SK-N-MC (cell line): Measurements from ENCODE around the gene SEC23A.
"Not testable (repeated sequence)": the region's sequence is repeated elsewhere in the genome, so short reads cannot be mapped to it uniquely, and the experiment has no call there.

Experiments used
- DNase-seq: peaks from one replicate; pipeline ENCODE4 v3.0.0-alpha.2; 2011; ENCODE audit warnings: low read depth, low spot score
- H3K27ac ChIP-seq: fragments of 200-600 bp; sonication (generic); 2 replicates; pipeline ENCODE4 v1.5.1; 2016; ENCODE audit warnings: mixed run types
- H3K36me3 ChIP-seq: fragments of 200-600 bp; sonication (generic); 2 replicates; pipeline ENCODE4 v1.6.1; 2017; ENCODE audit warnings: antibody characterized with exemption, low read length, mixed read lengths; ENCODE audit not compliant: insufficient read depth
- H3K4me3 ChIP-seq: fragments of 200-600 bp; sonication (generic); 2 replicates; pipeline ENCODE4 v1.5.1; 2016
- H3K9ac ChIP-seq: fragments of 200-600 bp; sonication (generic); 2 replicates; pipeline ENCODE4 v1.8.0; 2017; ENCODE audit warnings: mixed run types, mixed read lengths; ENCODE audit not compliant: insufficient read length
- H3K9me3 ChIP-seq: fragments of 200-600 bp; sonication (generic); 2 replicates; pipeline ENCODE4 v1.6.1; 2017; ENCODE audit warnings: low read depth, mild to moderate bottlenecking, antibody characterized with exemption, low read length, moderate library complexity, mixed read lengths
- EZH2 ChIP-seq: fragments of 200-600 bp; sonication (generic); IDR thresholded peaks from one replicate; pipeline ENCODE4 v1.6.1; 2017; ENCODE audit warnings: antibody characterized with exemption
- FOXP2 ChIP-seq: optimal IDR thresholded peaks from 2 replicates; pipeline ENCODE3; 2011; ENCODE audit warnings: mild to moderate bottlenecking, moderate library complexity; ENCODE audit not compliant: insufficient read depth; ENCODE audit errors: extremely low read length, control extremely low read depth
- POLR2AphosphoS5 ChIP-seq: IDR thresholded peaks from 2 replicates; pipeline ENCODE4 v1.6.1; 2012; ENCODE audit warnings: mild to moderate bottlenecking, low read depth, low read length, borderline replicate concordance

Gene SEC23A

GRCh38 chr14:39015360-39015961 is 87.6 kb downstream of the SEC23A start:
- Histone ChIP-seq H3K36me3 (no peaks in the 10 kb centered on the region), H3K9me3 (no peaks in the 10 kb centered on the region), H3K4me3 (no peak overlapping the region), H3K27ac (no peak overlapping the region), H3K9ac (no peak overlapping the region)
- TF ChIP-seq EZH2 (no peak), FOXP2 (no peak), POLR2AphosphoS5 (no peak)
- peak; percentile 35 for DNase-seq

- no peak for TF ChIP-seq FOXP2
- no peak for TF ChIP-seq POLR2AphosphoS5
- TF ChIP-seq EZH2, result no peak
- Histone ChIP-seq H3K27ac (no peak overlapping the region), H3K9me3 (no peaks in the 10 kb centered on the region)
Observed at GRCh38 chr14:39014460-39014859, 88.6 kb downstream of the SEC23A start.

GRCh38 chr14:39008965-39009364 is 94.1 kb downstream of the SEC23A start:
- H3K4me3 ChIP-seq, result not testable (repeated sequence)

More at GRCh38 chr14:39014460-39014859, 88.6 kb downstream of the SEC23A start:
- DNase-seq, result no peak
- Histone ChIP-seq H3K4me3 (no peak overlapping the region), H3K36me3 (no peaks in the 10 kb centered on the region), H3K9ac (no peak overlapping the region)

GRCh38 chr14:39006721-39007410 is 96.2 kb downstream of the SEC23A start:
- TF ChIP-seq FOXP2 (no peak), EZH2 (no peak), POLR2AphosphoS5 (no peak)
- Histone ChIP-seq H3K36me3 (no peaks in the 10 kb centered on the region), H3K27ac (no peak overlapping the region)

More at GRCh38 chr14:39008965-39009364, 94.1 kb downstream of the SEC23A start:
- not testable (repeated sequence) for H3K9ac ChIP-seq, H3K9me3 ChIP-seq, DNase-seq, H3K27ac ChIP-seq, H3K36me3 ChIP-seq

GRCh38 chr14:39005044-39005880 is 97.8 kb downstream of the SEC23A start:
- no peak for DNase-seq
- no peak for TF ChIP-seq POLR2AphosphoS5
- TF ChIP-seq EZH2, result no peak
- no peak for TF ChIP-seq FOXP2

More at GRCh38 chr14:39006721-39007410, 96.2 kb downstream of the SEC23A start:
- H3K4me3 ChIP-seq, result no peak overlapping the region
- no peaks in the 10 kb centered on the region for H3K9me3 ChIP-seq
- DNase-seq, result no peak
- H3K9ac ChIP-seq, result no peak overlapping the region

GRCh38 chr14:38999949-39000348 is 103.1 kb downstream of the SEC23A start:
- Histone ChIP-seq H3K36me3 (no peaks in the 10 kb centered on the region), H3K27ac (no peak overlapping the region), H3K9ac (no peak overlapping the region), H3K4me3 (no peak overlapping the region), H3K9me3 (no peaks in the 10 kb centered on the region)
- DNase-seq, result no peak
- TF ChIP-seq POLR2AphosphoS5 (no peak), FOXP2 (no peak), EZH2 (no peak)

More at GRCh38 chr14:39005044-39005880, 97.8 kb downstream of the SEC23A start:
- Histone ChIP-seq H3K4me3 (no peak overlapping the region), H3K36me3 (no peaks in the 10 kb centered on the region), H3K9me3 (no peaks in the 10 kb centered on the region), H3K9ac (no peak overlapping the region), H3K27ac (no peak overlapping the region)

- TF ChIP-seq FOXP2 (no peak), POLR2AphosphoS5 (no peak), EZH2 (no peak)
- Histone ChIP-seq H3K36me3 (no peaks in the 10 kb centered on the region), H3K9me3 (no peaks in the 10 kb centered on the region), H3K9ac (no peak overlapping the region), H3K27ac (no peak overlapping the region), H3K4me3 (no peak overlapping the region)
- DNase-seq, result no peak
Observed at GRCh38 chr14:38994731-38995130, 108.3 kb downstream of the SEC23A start.

GRCh38 chr14:38993981-38994380 is 109.1 kb downstream of the SEC23A start:
- Histone ChIP-seq H3K9ac (no peak overlapping the region), H3K36me3 (no peaks in the 10 kb centered on the region), H3K27ac (no peak overlapping the region), H3K4me3 (no peak overlapping the region), H3K9me3 (no peaks in the 10 kb centered on the region)
- TF ChIP-seq POLR2AphosphoS5, result no peak
- TF ChIP-seq FOXP2, result no peak
- TF ChIP-seq EZH2, result no peak
- no peak for DNase-seq
